T-helper 2 cell treated with Interferon-gamma antibody and Interleukin-4, amounts not matched to agents 5 μg/mL and 100 μg/mL, for 36 hours (primary cell): ENCODE measurements around the gene MLEC.

Experiments used
- DNase-seq: peaks from one replicate; pipeline ENCODE4 v3.0.0; 2021; ENCODE audit warnings: low spot score
- H3K27ac Mint-ChIP-seq: one replicate; pipeline ENCODE4 v1.8.0; 2021; ENCODE audit warnings: mild to moderate bottlenecking, mixed read lengths
- H3K27me3 Mint-ChIP-seq: one replicate; pipeline ENCODE4 v1.8.0; 2021; ENCODE audit warnings: low read depth, mixed read lengths
- H3K36me3 Mint-ChIP-seq: one replicate; pipeline ENCODE4 v1.8.0; 2021; ENCODE audit warnings: low read depth, mixed read lengths
- H3K4me1 Mint-ChIP-seq: one replicate; pipeline ENCODE4 v1.8.0; 2021; ENCODE audit warnings: low read depth, mixed read lengths
- H3K4me3 Mint-ChIP-seq: one replicate; pipeline ENCODE4 v1.8.0; 2022; ENCODE audit warnings: mild to moderate bottlenecking, moderate library complexity, mixed read lengths
- H3K9me3 Mint-ChIP-seq: one replicate; pipeline ENCODE4 v1.8.0; 2021; ENCODE audit warnings: mixed read lengths

MLEC gene

GRCh38 chr12:120740871-120741270 lies 53.9 kb downstream of the MLEC start:
- Mint-ChIP-seq H3K27ac (no peak overlapping the region), H3K27me3 (no peaks in the 10 kb centered on the region), H3K4me1 (no peaks in the 10 kb centered on the region), H3K4me3 (no peak overlapping the region), H3K9me3 (no peaks in the 10 kb centered on the region), H3K36me3 (no peaks in the 10 kb centered on the region)
- no peak for DNase-seq

- Mint-ChIP-seq H3K4me1 (no peaks in the 10 kb centered on the region), H3K9me3 (no peaks in the 10 kb centered on the region), H3K4me3 (no peak overlapping the region), H3K36me3 (no peaks in the 10 kb centered on the region), H3K27me3 (no peaks in the 10 kb centered on the region), H3K27ac (no peak overlapping the region)
- DNase-seq, result no peak
Measured at GRCh38 chr12:120741476-120742421, 54.8 kb downstream of the MLEC start.

- DNase-seq, result no peak
- Mint-ChIP-seq H3K4me1 (no peaks in the 10 kb centered on the region), H3K36me3 (no peaks in the 10 kb centered on the region), H3K27ac (no peak overlapping the region), H3K9me3 (no peaks in the 10 kb centered on the region), H3K27me3 (no peaks in the 10 kb centered on the region), H3K4me3 (no peak overlapping the region)
Measured at GRCh38 chr12:120744922-120745493, 58.1 kb downstream of the MLEC start.

GRCh38 chr12:120748242-120748641 lies 61.3 kb downstream of the MLEC start:
- H3K9me3 Mint-ChIP-seq, result no peaks in the 10 kb centered on the region
- H3K27me3 Mint-ChIP-seq, result no peaks in the 10 kb centered on the region
- H3K4me1 Mint-ChIP-seq, result no peaks in the 10 kb centered on the region

GRCh38 chr12:120749256-120749655 lies 62.3 kb downstream of the MLEC start:
- H3K36me3 Mint-ChIP-seq, result no peaks in the 10 kb centered on the region
- no peaks in the 10 kb centered on the region for H3K27me3 Mint-ChIP-seq
- H3K4me3 Mint-ChIP-seq, result no peak overlapping the region
- H3K4me1 Mint-ChIP-seq, result no peaks in the 10 kb centered on the region
- no peak overlapping the region for H3K27ac Mint-ChIP-seq
- peaks cover 4% of the 10 kb centered on the region for H3K9me3 Mint-ChIP-seq
- DNase-seq, result no peak

More at GRCh38 chr12:120748242-120748641, 61.3 kb downstream of the MLEC start:
- no peak overlapping the region for H3K27ac Mint-ChIP-seq
- no peak overlapping the region for H3K4me3 Mint-ChIP-seq
- H3K36me3 Mint-ChIP-seq, result no peaks in the 10 kb centered on the region
- DNase-seq, result no peak

GRCh38 chr12:120750806-120751205 lies 63.9 kb downstream of the MLEC start:
- Mint-ChIP-seq H3K36me3 (peaks cover 2% of the 10 kb centered on the region), H3K4me1 (no peaks in the 10 kb centered on the region), H3K27me3 (no peaks in the 10 kb centered on the region), H3K9me3 (peaks cover 14% of the 10 kb centered on the region), H3K27ac (no peak overlapping the region), H3K4me3 (no peak overlapping the region)
- no peak for DNase-seq

- peaks cover 2% of the 10 kb centered on the region for H3K36me3 Mint-ChIP-seq
- no peaks in the 10 kb centered on the region for H3K27me3 Mint-ChIP-seq
- H3K4me1 Mint-ChIP-seq, result no peaks in the 10 kb centered on the region
- no peak for DNase-seq
- no peak overlapping the region for H3K27ac Mint-ChIP-seq
- no peak overlapping the region for H3K4me3 Mint-ChIP-seq
- H3K9me3 Mint-ChIP-seq, result peaks cover 14% of the 10 kb centered on the region
Measured at GRCh38 chr12:120751389-120751788, 64.4 kb downstream of the MLEC start.
